H1 (cell line): Measurements from ENCODE around the gene WLS. TPM values are rescaled to one million over a fixed set of nuclear protein-coding genes. Genes with fewer than 3 reads are reported as not detected.

Experiments used
- ATF3 ChIP-seq: IDR thresholded peaks from 2 replicates; pipeline ENCODE4 v1.6.1; 2011; ENCODE audit warnings: low read depth, mild to moderate bottlenecking, low read length; ENCODE audit not compliant: insufficient read depth
- CTBP2 ChIP-seq: IDR thresholded peaks from 2 replicates; pipeline ENCODE4 v1.7.0; 2011; ENCODE audit warnings: borderline replicate concordance, mild to moderate bottlenecking, moderate library complexity, mixed read lengths, low read length; ENCODE audit not compliant: insufficient read depth, insufficient read length
- GABPA ChIP-seq: IDR thresholded peaks from 2 replicates; pipeline ENCODE4 v1.6.1; 2011; ENCODE audit warnings: mild to moderate bottlenecking, low read length, moderate library complexity, borderline replicate concordance; ENCODE audit not compliant: insufficient read depth
- HDAC2 ChIP-seq, 2 experiments: fragments of 300-600 bp in 1 of 2; sonication (generic) in 1 of 2; IDR thresholded peaks; 2 replicates each; pipeline ENCODE4 v1.6.1; 2011 to 2012; ENCODE audit warnings: low read depth in 2 of 2, low read length in 2 of 2, mild to moderate bottlenecking in 2 of 2, moderate library complexity in 2 of 2, borderline replicate concordance in 1 of 2, inconsistent platforms in 1 of 2
- JUND ChIP-seq: IDR thresholded peaks from 2 replicates; pipeline ENCODE4 v1.6.1; 2011; ENCODE audit warnings: mild to moderate bottlenecking, improper control_type of control experiment, low read length
- PHF8 ChIP-seq: fragments of 200-600 bp; sonication (generic); conservative IDR thresholded peaks from 2 replicates; pipeline ENCODE4 v1.7.1; 2012; ENCODE audit warnings: low read depth, mild to moderate bottlenecking, inconsistent platforms, low read length, moderate library complexity
- SRF ChIP-seq: IDR thresholded peaks from 2 replicates; pipeline ENCODE4 v1.6.1; 2011; ENCODE audit warnings: mild to moderate bottlenecking, low read depth, low read length, moderate library complexity
- TAF1 ChIP-seq: IDR thresholded peaks from 2 replicates; pipeline ENCODE4 v1.6.1; 2011; ENCODE audit warnings: mild to moderate bottlenecking, low read depth, low read length
- TCF12 ChIP-seq: IDR thresholded peaks from 2 replicates; pipeline ENCODE4 v1.6.1; 2011; ENCODE audit warnings: low read depth, mild to moderate bottlenecking, low read length
- YY1 ChIP-seq: IDR thresholded peaks from 2 replicates; pipeline ENCODE4 v1.6.1; 2011; ENCODE audit warnings: low read depth, mild to moderate bottlenecking, low read length
- polyA plus RNA-seq, 7 experiments: library from polyadenylated mRNA; depleted of rRNA in 3 of 7; stranded (reverse) in 5 of 7; unstranded in 2 of 7; fragments of >200 nt in 5 of 7; fragments of 200-250 nt in 2 of 7; gene quantifications; 1 replicate in 5 of 7; 2 replicates in 1 of 7; 4 replicates in 1 of 7; pipeline versions ENCODE4 v1.2.1 to v1.2.3, GENCODE V29; 2011 to 2013; ENCODE audit warnings: missing spikeins in 2 of 7, mixed read lengths in 2 of 7
- total RNA-seq: library from RNA; stranded (reverse); fragmentation: NEBNext Ultra II Directional; extraction: Animal tissue kit (Norgen Biotek cat#: 25700); gene quantifications from 2 replicates; pipeline ENCODE4 v1.2.1, GENCODE V29; 2021

WLS gene
- total and polyA plus RNA-seq, 2 of the 8 experiments (the other 6 are each of a cell fraction or from before 2014, with no cell fraction given) = 1.2 to 2.7 TPM

GRCh38 chr1:68202239-68202832, 30.0 kb downstream of the WLS start (continued):
- TF ChIP-seq GABPA = no peak
- no peak for TF ChIP-seq CTBP2
- TF ChIP-seq TAF1 = no peak
- TF ChIP-seq SRF = no peak
- TF ChIP-seq JUND = no peak
- no peak for TF ChIP-seq PHF8
- no peak for TF ChIP-seq HDAC2 (IDR thresholded peaks at IDR 0.05; ENCODE audit: borderline replicate concordance in 1 of 2, low read depth in 2 of 2, low read length in 2 of 2)
- TF ChIP-seq YY1 = no peak
- TF ChIP-seq ATF3 = no peak
- no peak for TF ChIP-seq TCF12
